HG02623 (cell line): ENCODE measurements around the gene SLC2A3.
"Not testable (repeated sequence)": the region's sequence is repeated elsewhere in the genome, so short reads cannot be mapped to it uniquely, and the experiment has no call there.

ENCODE experiments used
- ATAC-seq: cut with Tn5 transposase; IDR thresholded peaks from one replicate; pipeline ENCODE4 v1.9.1; 2021; ENCODE audit warnings: moderate library complexity; ENCODE audit not compliant: unreplicated experiment

SLC2A3 gene

GRCh38 chr12:7951671-7952070, 15.7 kb upstream of the SLC2A3 start:
- no peak for ATAC-seq

- ATAC-seq = not testable (repeated sequence)
Measured at GRCh38 chr12:7950230-7950943, 14.4 kb upstream of the SLC2A3 start.

- ATAC-seq = no peak
Measured at GRCh38 chr12:7948589-7949260, 12.7 kb upstream of the SLC2A3 start.

GRCh38 chr12:7947011-7947410, 11.0 kb upstream of the SLC2A3 start:
- ATAC-seq = no peak

GRCh38 chr12:7944760-7945159, 8.8 kb upstream of the SLC2A3 start:
- not testable (repeated sequence) for ATAC-seq

- no peak for ATAC-seq
Measured at GRCh38 chr12:7940906-7941305, 4.9 kb upstream of the SLC2A3 start.

GRCh38 chr12:7937833-7938506, 2.0 kb upstream of the SLC2A3 start:
- no peak for ATAC-seq

GRCh38 chr12:7934889-7935492, 996 bp downstream of the SLC2A3 start:
- no peak for ATAC-seq

- no peak for ATAC-seq
Measured at GRCh38 chr12:7934091-7934888, 1.7 kb downstream of the SLC2A3 start.

- ATAC-seq = peak; percentile 77
Measured at GRCh38 chr12:7933255-7933726, 2.7 kb downstream of the SLC2A3 start.

GRCh38 chr12:7932599-7933240, 3.3 kb downstream of the SLC2A3 start:
- ATAC-seq = not testable (repeated sequence)

GRCh38 chr12:7929083-7929792, 6.7 kb downstream of the SLC2A3 start:
- no peak for ATAC-seq

- no peak for ATAC-seq
Measured at GRCh38 chr12:7927470-7927869, 8.5 kb downstream of the SLC2A3 start.

- not testable (repeated sequence) for ATAC-seq
Measured at GRCh38 chr12:7926068-7926666, 9.8 kb downstream of the SLC2A3 start.

GRCh38 chr12:7923241-7924236, 12.4 kb downstream of the SLC2A3 start:
- no peak for ATAC-seq

- not testable (repeated sequence) for ATAC-seq
Measured at GRCh38 chr12:7921181-7921580, 14.8 kb downstream of the SLC2A3 start.

- ATAC-seq = not testable (repeated sequence)
Measured at GRCh38 chr12:7918268-7918590, 17.8 kb downstream of the SLC2A3 start.
